Breast epithelium (tissue), 3 donors: ENCODE measurements around the gene METTL9.

Source experiments
- CTCF ChIP-seq, 3 donors: fragments of 450-650 bp; IDR thresholded peaks; one replicate each; pipeline ENCODE4 v1.5.1; 2016 to 2017; ENCODE audit warnings: antibody characterized with exemption in 3 of 3, mild to moderate bottlenecking in 3 of 3, moderate library complexity in 3 of 3
- POLR2AphosphoS5 ChIP-seq, 3 donors: sonication (generic); formaldehyde crosslinking; IDR thresholded peaks; one replicate each; pipeline ENCODE4 v1.6.1; 2017; ENCODE audit warnings: antibody characterized with exemption in 3 of 3

- TF ChIP-seq CTCF (IDR thresholded peaks at IDR 0.05): no peak
- TF ChIP-seq POLR2AphosphoS5 (IDR thresholded peaks at IDR 0.05): no peak
Measured at GRCh38 chr16:21650521-21650920, 51.1 kb downstream of the METTL9 start.
